ENCODE measurements around the gene KRT31. TPM values are rescaled to one million over a fixed set of nuclear protein-coding genes. Genes with fewer than 3 reads are reported as not detected.

The KRT31 gene
- total RNA-seq, 4 donors from 2014 or later, result not detected

DNA sequence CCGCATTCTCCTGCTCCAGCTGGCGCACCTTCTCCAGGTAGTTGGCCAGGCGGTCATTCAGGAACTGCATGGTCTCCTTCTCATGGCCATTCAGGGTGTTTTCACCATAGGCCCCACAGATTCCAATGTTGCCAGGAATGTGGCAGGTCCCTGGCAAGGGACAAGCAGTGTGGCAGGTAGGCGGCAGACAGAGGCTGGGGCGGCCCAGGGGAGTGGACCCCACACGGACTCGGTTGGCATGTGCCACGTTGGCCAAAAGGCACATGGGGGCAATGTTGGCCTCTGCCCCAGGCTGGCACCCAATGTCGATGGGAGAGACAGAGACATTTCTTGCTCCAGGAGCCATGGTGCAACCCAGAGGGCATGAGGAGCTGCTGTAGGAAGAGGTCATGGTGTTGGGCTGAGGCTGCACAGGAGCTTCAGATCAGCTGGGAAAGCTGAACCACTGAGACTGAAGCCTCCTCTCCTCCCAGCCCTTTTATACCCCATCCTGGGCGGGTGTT lies 43.2 kb upstream of the KRT31 start, which contains the start of gene KRT38:
TSS of gene KRT38 (minus strand) at position 453 of the 503 bp plus-strand sequence. CDS start at position 391, 62 bp downstream.
- no peak within 1 kb of the TSS for H3K27ac ChIP-seq
- WGBS, 2 donors, result 91 to 97% methylated on average over 10 of the region's 10 CpGs
- H3K4me3 ChIP-seq, result no peak within 1 kb of the TSS
- no peaks in the 10 kb centered on the region for H3K36me3 ChIP-seq
- H3K4me1 ChIP-seq, result no peaks in the 10 kb centered on the region
- no peaks in the 10 kb centered on the region for H3K27me3 ChIP-seq
- TF ChIP-seq POLR2A (IDR thresholded peaks at IDR 0.05) (no peak), EP300 (IDR thresholded peaks at IDR 0.05) (no peak)
- TF ChIP-seq, protein P1, sequence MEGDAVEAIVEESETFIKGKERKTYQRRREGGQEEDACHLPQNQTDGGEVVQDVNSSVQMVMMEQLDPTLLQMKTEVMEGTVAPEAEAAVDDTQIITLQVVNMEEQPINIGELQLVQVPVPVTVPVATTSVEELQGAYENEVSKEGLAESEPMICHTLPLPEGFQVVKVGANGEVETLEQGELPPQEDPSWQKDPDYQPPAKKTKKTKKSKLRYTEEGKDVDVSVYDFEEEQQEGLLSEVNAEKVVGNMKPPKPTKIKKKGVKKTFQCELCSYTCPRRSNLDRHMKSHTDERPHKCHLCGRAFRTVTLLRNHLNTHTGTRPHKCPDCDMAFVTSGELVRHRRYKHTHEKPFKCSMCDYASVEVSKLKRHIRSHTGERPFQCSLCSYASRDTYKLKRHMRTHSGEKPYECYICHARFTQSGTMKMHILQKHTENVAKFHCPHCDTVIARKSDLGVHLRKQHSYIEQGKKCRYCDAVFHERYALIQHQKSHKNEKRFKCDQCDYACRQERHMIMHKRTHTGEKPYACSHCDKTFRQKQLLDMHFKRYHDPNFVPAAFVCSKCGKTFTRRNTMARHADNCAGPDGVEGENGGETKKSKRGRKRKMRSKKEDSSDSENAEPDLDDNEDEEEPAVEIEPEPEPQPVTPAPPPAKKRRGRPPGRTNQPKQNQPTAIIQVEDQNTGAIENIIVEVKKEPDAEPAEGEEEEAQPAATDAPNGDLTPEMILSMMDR (IDR thresholded peaks at IDR 0.05), result no peak
- DNase-seq (ENCODE audit: low spot score in 2 of 2), result no peak
- H3K9me3 ChIP-seq, result no peaks in the 10 kb centered on the region

GRCh38 chr17:41439375-41439774 lies 42.0 kb upstream of the KRT31 start:
- H3K27me3 ChIP-seq, result no peaks in the 10 kb centered on the region
- DNase-seq (ENCODE audit: low spot score in 2 of 2), result no peak
- 70 to 86% methylated on average over 4 to 5 of the region's 5 CpGs for WGBS, 2 donors
- H3K27ac ChIP-seq, result no peak overlapping the region
- H3K4me3 ChIP-seq, result no peak overlapping the region
- no peaks in the 10 kb centered on the region for H3K9me3 ChIP-seq
- H3K36me3 ChIP-seq, result no peaks in the 10 kb centered on the region
- TF ChIP-seq POLR2A (IDR thresholded peaks at IDR 0.05), result no peak
- TF ChIP-seq, protein P1 (IDR thresholded peaks at IDR 0.05), result no peak
- no peak for TF ChIP-seq EP300 (IDR thresholded peaks at IDR 0.05)
- no peaks in the 10 kb centered on the region for H3K4me1 ChIP-seq

DNA sequence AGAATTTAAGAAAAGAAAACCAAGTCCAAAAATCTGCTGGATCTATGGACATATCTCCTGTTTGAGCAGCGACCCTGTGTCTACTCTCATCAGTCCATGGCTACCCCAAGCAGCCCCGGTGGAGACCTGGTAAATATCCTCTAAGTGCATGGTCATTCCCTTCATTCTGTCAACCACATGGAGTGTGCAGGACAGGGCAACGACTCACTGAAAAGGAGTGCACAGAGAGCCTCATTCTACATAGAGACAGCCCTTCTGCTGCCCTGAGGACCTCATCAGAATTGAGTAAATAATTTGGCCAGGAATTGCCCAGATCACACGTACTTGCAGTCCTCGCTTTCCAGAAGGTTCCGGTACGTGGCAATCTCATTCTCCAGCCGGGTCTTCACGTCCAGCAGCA lies 40.4 kb upstream of the KRT31 start:
- no peaks in the 10 kb centered on the region for H3K36me3 ChIP-seq
- no peaks in the 10 kb centered on the region for H3K9me3 ChIP-seq
- TF ChIP-seq, protein P1 (IDR thresholded peaks at IDR 0.05), result no peak
- WGBS, 2 donors, result 87 to 89% methylated on average over 9 of the region's 9 CpGs
- no peaks in the 10 kb centered on the region for H3K27me3 ChIP-seq
- DNase-seq (ENCODE audit: low spot score in 2 of 2), result no peak
- no peak overlapping the region for H3K4me3 ChIP-seq
- H3K27ac ChIP-seq, result no peak overlapping the region
- H3K4me1 ChIP-seq, result no peaks in the 10 kb centered on the region

DNA sequence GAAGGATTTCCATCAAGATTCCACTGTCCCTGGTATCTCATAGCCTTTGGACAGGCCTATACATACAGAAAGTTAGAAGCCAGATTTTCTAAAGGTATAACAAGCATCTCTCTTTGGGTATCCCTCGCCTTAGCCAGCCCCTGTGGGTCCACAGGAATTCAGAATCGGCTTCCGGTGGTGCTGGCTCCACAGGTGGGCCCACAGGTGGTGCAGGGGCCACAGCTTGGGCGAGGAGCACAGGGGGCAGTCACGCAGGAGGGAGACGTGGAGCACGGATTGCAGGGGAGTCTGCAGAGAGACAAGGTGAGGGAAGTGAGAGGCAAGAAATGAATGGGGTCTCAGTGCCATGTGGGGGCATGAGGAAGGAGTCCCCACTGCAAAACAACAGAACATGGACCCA lies 39.8 kb upstream of the KRT31 start:
- H3K36me3 ChIP-seq, result no peaks in the 10 kb centered on the region
- no peaks in the 10 kb centered on the region for H3K9me3 ChIP-seq
- no peak overlapping the region for H3K4me3 ChIP-seq
- no peak for DNase-seq (ENCODE audit: low spot score in 2 of 2)
- TF ChIP-seq POLR2A (IDR thresholded peaks at IDR 0.05), result no peak
- TF ChIP-seq, protein P1 (IDR thresholded peaks at IDR 0.05), result no peak
- TF ChIP-seq EP300 (IDR thresholded peaks at IDR 0.05), result no peak
- no peaks in the 10 kb centered on the region for H3K4me1 ChIP-seq
- H3K27ac ChIP-seq, result no peak overlapping the region
- WGBS, 2 donors, result 85 to 89% methylated on average over 7 of the region's 7 CpGs
- H3K27me3 ChIP-seq, result no peaks in the 10 kb centered on the region

- Histone ChIP-seq H3K9me3 (no peaks in the 10 kb centered on the region), H3K4me1 (no peaks in the 10 kb centered on the region), H3K36me3 (no peaks in the 10 kb centered on the region), H3K27ac (no peak overlapping the region), H3K4me3 (no peak overlapping the region), H3K27me3 (no peaks in the 10 kb centered on the region)
- 34 to 37% methylated on average over 5 of the region's 5 CpGs for WGBS, 2 donors
- no peak for TF ChIP-seq POLR2A (IDR thresholded peaks at IDR 0.05)
- TF ChIP-seq EP300 (IDR thresholded peaks at IDR 0.05), result no peak
- TF ChIP-seq, protein P1 (IDR thresholded peaks at IDR 0.05), result no peak
- DNase-seq (ENCODE audit: low spot score in 2 of 2), result no peak
Observed at GRCh38 chr17:41434415-41434814, 37.0 kb upstream of the KRT31 start.
